IMR-90 (cell line): ENCODE results near the gene ROBO3.

ENCODE experiments used
- CEBPB ChIP-seq: IDR thresholded peaks from 2 replicates; pipeline ENCODE4 v1.6.1; 2012; ENCODE audit warnings: low read depth, low read length, improper control_type of control experiment
- CHD1 ChIP-seq: IDR thresholded peaks from 2 replicates; pipeline ENCODE4 v1.6.1; 2012; ENCODE audit warnings: low read depth, low read length, improper control_type of control experiment
- POLR2A ChIP-seq: IDR thresholded peaks from 2 replicates; pipeline ENCODE4 v1.6.1; 2012; ENCODE audit warnings: mild to moderate bottlenecking, low read depth, low read length
- RAD21 ChIP-seq: IDR thresholded peaks from 2 replicates; pipeline ENCODE4 v1.6.1; 2012; ENCODE audit warnings: low read length, improper control_type of control experiment
- RFX5 ChIP-seq: IDR thresholded peaks from 2 replicates; pipeline ENCODE4 v1.8.0; 2012; ENCODE audit warnings: low read depth, mild to moderate bottlenecking, low read length, moderate library complexity
- SMC3 ChIP-seq: fragments of 150-350 bp; IDR thresholded peaks from 2 replicates; pipeline ENCODE4 v1.6.1; 2016; ENCODE audit warnings: low read depth, mild to moderate bottlenecking, antibody characterized with exemption, low read length, moderate library complexity
- TF ChIP-seq, protein P1 (sequence below): conservative IDR thresholded peaks from 2 replicates; pipeline ENCODE4 v1.5.1; 2012; ENCODE audit warnings: mild to moderate bottlenecking, low read depth, low read length, improper control_type of control experiment
- TF ChIP-seq, protein P2 (sequence below): fragments of 150-350 bp; IDR thresholded peaks from 2 replicates; pipeline ENCODE4 v1.6.1; 2017; ENCODE audit warnings: mild to moderate bottlenecking, antibody characterized with exemption, low read length, low read depth

DNA sequence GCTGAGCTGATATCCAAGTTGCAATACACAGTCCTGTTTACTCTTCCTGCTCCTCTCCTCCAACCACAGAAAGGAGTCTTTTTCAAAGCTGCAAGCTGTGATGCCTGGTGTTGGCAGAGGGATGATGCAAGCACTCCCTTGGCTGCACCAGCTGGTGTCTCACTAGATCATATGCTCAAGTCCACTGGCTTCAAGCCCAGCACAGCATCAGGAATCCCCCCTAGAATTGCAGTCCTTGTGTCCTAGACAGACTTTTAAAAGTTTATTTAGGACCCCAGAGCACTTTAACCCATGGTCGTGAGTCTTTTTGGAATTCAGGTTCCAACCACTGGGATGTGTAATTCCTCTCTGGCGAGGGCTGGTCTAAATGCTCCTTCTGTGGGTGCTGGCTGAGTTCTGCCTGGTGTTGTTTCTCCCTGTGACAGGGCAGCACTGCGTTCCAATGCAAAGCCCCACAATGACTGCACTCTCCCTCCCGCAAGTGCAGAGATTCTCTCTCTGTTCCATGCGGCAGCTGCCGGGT lies 51.9 kb downstream of the ROBO3 start:
- TF ChIP-seq POLR2A = no peak
- TF ChIP-seq, protein P1, sequence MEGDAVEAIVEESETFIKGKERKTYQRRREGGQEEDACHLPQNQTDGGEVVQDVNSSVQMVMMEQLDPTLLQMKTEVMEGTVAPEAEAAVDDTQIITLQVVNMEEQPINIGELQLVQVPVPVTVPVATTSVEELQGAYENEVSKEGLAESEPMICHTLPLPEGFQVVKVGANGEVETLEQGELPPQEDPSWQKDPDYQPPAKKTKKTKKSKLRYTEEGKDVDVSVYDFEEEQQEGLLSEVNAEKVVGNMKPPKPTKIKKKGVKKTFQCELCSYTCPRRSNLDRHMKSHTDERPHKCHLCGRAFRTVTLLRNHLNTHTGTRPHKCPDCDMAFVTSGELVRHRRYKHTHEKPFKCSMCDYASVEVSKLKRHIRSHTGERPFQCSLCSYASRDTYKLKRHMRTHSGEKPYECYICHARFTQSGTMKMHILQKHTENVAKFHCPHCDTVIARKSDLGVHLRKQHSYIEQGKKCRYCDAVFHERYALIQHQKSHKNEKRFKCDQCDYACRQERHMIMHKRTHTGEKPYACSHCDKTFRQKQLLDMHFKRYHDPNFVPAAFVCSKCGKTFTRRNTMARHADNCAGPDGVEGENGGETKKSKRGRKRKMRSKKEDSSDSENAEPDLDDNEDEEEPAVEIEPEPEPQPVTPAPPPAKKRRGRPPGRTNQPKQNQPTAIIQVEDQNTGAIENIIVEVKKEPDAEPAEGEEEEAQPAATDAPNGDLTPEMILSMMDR = no peak
- no peak for TF ChIP-seq RAD21
- peak; percentile 89 for TF ChIP-seq CEBPB
- TF ChIP-seq, protein P2, sequence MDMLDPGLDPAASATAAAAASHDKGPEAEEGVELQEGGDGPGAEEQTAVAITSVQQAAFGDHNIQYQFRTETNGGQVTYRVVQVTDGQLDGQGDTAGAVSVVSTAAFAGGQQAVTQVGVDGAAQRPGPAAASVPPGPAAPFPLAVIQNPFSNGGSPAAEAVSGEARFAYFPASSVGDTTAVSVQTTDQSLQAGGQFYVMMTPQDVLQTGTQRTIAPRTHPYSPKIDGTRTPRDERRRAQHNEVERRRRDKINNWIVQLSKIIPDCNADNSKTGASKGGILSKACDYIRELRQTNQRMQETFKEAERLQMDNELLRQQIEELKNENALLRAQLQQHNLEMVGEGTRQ = peak; percentile 19; the same call in 1 of the 2 replicates
- TF ChIP-seq SMC3 = no peak
- TF ChIP-seq CHD1 = no peak
- TF ChIP-seq RFX5 = no peak
